ENCODE data around the gene HOXB9. TPM values are rescaled to one million over a fixed set of nuclear protein-coding genes. Genes with fewer than 3 reads are reported as not detected.

The HOXB9 gene
- total RNA-seq, 2 experiments from 2014 or later = 0.37 to 0.65 TPM

DNA sequence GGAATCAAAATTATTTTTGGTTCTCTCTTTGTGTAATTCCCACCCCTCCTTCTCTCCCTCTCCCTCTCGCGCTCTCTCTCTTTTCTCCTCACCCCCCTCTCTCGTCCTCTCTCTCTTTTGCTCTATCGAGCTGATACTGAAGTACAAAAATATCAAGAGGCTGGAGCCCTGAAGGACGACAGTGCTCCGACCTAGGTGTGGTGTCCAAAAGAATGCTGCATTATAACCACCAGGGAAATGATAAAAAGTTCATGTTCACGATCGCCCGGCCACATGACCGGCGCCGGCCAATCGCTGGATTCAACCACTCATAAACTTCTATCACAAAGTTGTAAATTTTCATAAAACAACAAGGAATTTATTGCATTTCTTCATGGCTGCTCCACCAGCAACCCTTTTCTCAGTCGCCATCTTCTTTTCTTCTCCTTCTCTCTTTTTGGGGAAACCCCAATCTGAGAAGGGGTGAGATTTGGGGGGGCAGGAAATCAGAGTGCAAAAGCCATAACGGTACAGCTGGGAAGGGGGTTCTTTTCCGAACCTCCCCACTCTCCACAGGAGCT lies 21.3 kb downstream of the HOXB9 start, which contains the start of gene HOXB6:
HOXB6 (minus strand) TSS at position 217 of the 560 bp plus-strand sequence. CDS start 6,836 bp downstream, outside the sequence.
- Mint-ChIP-seq H3K27ac (no peak within 1 kb of the TSS), H3K27me3 (ENCODE audit: low read depth) (peaks cover 77% of the 10 kb centered on the region), H3K36me3 (ENCODE audit: low read depth) (no peaks in the 10 kb centered on the region), H3K4me1 (ENCODE audit: low read depth) (peaks cover 37% of the 10 kb centered on the region), H3K9me3 (ENCODE audit: insufficient read depth) (no peaks in the 10 kb centered on the region), H3K4me3 (no peak within 1 kb of the TSS)
- no peak for DNase-seq
- CTCF ChIA-PET = interaction anchor here (1.1 to 1.6 kb wide), 2 partner anchors 9 to 226 kb away, joined by 3 to 5 read pairs; no protein-coding TSS in a partner anchor
- ATAC-seq = no peak
- POLR2A ChIA-PET = interaction anchor here (0.7 kb wide), 1 partner anchor 12 kb away, joined by 3 read pairs; no protein-coding TSS in a partner anchor

DNA sequence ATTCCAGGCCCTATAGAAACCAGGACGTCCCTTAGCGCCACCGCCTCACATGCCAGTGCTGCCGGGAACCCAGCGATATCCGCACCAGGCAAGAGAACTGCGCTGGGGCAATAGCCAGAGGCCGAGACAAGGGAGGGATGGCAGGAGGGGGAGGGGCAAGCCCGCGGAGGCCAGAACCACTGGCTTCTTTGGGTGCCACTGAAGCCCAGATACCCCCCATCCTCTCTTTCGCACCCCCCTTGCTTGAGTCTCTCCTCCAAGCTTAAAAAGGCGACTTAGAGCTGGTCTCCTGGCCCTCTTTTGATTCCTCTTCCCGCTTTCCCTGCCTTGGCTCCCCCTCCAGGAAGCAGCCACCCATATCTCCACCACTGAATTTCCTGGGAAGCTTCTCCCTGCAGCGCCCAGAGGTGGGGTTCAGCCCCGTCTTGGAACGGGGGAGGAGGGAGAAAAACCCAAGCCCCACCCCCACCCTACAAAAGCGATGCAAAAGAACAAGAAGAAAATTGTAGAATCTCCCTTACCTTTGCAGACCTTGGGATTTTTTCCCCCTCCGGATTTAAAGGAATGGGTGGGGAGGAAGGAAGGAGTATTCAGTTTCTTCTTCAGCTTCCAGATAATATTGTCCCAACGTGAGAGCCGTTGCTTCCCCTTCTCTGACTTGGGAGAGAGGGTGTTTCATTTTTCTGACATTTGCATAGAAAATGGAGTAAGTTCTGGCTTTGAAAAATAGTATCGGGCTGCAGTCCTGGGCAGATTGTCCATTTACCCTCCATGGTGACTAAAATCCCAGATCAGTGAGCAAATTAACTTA lies 22.0 kb downstream of the HOXB9 start:
- DNase-seq = no peak
- Mint-ChIP-seq H3K4me3 (no peak overlapping the region), H3K36me3 (ENCODE audit: low read depth) (no peaks in the 10 kb centered on the region), H3K27ac (no peak overlapping the region), H3K27me3 (ENCODE audit: low read depth) (peaks cover 80% of the 10 kb centered on the region), H3K4me1 (ENCODE audit: low read depth) (peaks cover 37% of the 10 kb centered on the region), H3K9me3 (ENCODE audit: insufficient read depth) (no peaks in the 10 kb centered on the region)
- ATAC-seq = no peak
- CTCF ChIA-PET = interaction anchor here (1.1 kb wide), 1 partner anchor 226 kb away, joined by 3 read pairs; no protein-coding TSS in a partner anchor
- POLR2A ChIA-PET = interaction anchor here (0.6 to 0.7 kb wide), 2 partner anchors 12 to 577 kb away, joined by 3 read pairs; no protein-coding TSS in a partner anchor

DNA sequence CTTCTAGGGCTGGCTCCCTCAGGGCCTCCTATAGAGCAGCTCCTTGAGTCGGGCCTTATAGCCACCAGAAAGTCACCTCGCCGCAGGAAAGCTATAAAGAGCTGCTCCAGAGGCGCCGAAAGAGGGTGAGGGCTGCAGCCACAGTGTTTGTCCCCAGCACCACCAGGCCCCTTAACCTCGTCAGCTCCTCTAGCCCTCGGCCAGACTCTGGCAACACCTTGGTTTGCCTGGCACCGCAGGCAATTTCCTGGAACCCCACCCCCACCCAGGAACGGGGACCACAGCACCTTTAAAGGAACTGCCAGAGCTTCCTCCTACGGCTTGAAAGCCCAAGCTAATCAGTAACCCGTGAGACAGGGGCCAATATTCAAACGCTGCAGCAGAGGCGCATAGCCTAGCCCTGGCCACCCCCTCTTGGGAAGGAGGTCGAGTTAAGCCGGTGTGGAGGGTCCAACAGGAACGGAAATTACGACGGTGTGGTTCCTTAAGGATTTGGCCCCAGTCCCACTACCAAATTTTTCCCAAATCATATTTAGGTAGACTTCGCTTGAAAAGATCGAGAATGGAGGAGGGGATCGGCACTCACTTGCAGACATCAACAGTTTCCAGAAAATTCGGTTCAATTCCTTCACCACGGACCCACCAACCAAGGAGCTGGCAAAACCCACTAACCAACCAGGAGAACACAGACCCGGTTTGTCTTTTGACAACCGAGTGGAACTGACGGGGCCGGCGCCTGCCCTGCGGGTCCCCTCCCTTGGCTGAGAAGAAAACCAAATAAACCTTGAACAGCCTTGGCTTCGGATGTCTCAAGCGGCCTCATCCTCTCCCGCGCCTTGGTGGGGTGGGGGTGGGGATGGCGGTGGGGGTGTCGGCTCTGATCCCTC lies 24.4 kb downstream of the HOXB9 start:
- peaks cover 84% of the 10 kb centered on the region for H3K27me3 Mint-ChIP-seq (ENCODE audit: low read depth)
- no peaks in the 10 kb centered on the region for H3K9me3 Mint-ChIP-seq (ENCODE audit: insufficient read depth)

DNA sequence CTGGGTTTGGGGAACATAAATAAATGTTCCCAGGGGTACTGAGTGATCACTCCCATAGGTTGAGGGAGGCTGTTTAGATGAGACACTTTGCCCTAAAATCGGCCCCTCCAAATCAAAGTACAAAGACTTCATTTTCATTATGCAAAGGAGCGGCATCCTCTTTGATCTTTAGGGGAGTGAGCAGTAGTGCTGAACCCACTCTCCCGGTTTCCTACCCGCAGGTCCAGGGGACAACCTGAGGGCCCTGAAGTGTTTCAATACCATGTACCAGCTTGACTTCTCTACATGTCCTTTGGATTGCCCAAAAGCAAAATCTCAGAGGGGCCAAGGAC lies 25.0 kb downstream of the HOXB9 start:
- Mint-ChIP-seq H3K4me3 (no peak overlapping the region), H3K36me3 (ENCODE audit: low read depth) (no peaks in the 10 kb centered on the region), H3K4me1 (ENCODE audit: low read depth) (peaks cover 59% of the 10 kb centered on the region), H3K27ac (no peak overlapping the region), H3K27me3 (ENCODE audit: low read depth) (peaks cover 86% of the 10 kb centered on the region), H3K9me3 (ENCODE audit: insufficient read depth) (no peaks in the 10 kb centered on the region)
- POLR2A ChIA-PET = interaction anchor here (0.5 kb wide), 1 partner anchor 374 kb away, joined by 3 read pairs; no protein-coding TSS in a partner anchor
- no peak for ATAC-seq
- CTCF ChIA-PET = interaction anchor here (0.9 to 2.3 kb wide), 12 partner anchors 9 to 584 kb away, joined by 3 to 8 read pairs (median 4); no protein-coding TSS in a partner anchor
- no peak for DNase-seq

More for the DNA sequence above, 24.4 kb downstream of the HOXB9 start:
- no peak for ATAC-seq
- Mint-ChIP-seq H3K4me1 (ENCODE audit: low read depth) (peaks cover 52% of the 10 kb centered on the region), H3K36me3 (ENCODE audit: low read depth) (no peaks in the 10 kb centered on the region), H3K4me3 (peak overlapping the region; percentile 34), H3K27ac (no peak overlapping the region)
- POLR2A ChIA-PET = interaction anchor here (0.5 kb wide), 1 partner anchor 374 kb away, joined by 3 read pairs; no protein-coding TSS in a partner anchor
- DNase-seq = no peak
- CTCF ChIA-PET = interaction anchor here (0.7 to 2.3 kb wide), 13 partner anchors 8 to 584 kb away, joined by 3 to 8 read pairs (median 4); no protein-coding TSS in a partner anchor

DNA sequence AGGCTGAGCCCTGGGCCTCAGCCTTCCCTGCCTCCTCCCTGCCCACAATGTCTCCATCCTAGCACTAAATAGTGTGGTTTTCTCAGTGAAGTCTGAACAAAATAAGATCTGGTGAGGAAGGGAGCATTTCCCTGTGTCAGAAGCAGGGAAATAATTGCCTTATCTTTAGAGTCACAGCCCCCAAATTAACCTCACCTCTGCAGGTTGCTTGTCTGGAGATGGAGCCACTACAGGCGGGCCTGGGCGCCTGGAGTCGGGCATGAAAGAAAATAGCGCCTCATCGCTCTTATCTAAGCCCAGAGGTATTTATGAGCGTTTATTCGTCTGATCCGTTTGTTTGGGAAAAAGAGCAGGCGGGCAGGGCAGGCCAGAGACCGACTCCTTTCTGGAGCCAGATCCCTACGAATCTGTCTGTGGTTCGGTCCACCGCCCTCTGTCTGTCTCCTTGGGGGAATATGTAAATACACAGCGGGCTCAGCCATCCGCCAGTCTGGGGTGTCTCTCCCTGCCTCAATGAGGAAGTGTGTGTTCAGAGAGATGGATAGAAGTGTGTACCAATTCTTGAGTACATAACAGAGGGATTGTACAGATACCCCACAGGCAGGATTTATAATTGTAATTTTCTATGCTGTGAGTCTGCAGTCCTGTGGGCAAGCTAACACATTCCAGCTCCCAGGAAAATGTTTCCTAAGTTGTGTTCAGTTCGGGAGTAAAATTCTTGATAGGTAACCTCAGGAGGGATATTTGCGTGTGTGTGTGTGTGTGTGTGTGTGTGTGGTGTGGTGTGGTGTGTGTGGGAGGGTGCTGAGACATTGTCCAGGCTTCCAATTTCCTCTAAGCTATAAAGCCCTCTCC lies 25.7 kb downstream of the HOXB9 start:
- Mint-ChIP-seq H3K27ac (no peak overlapping the region), H3K4me3 (no peak overlapping the region), H3K4me1 (ENCODE audit: low read depth) (peaks cover 59% of the 10 kb centered on the region), H3K36me3 (ENCODE audit: low read depth) (no peaks in the 10 kb centered on the region), H3K27me3 (ENCODE audit: low read depth) (peaks cover 89% of the 10 kb centered on the region), H3K9me3 (ENCODE audit: insufficient read depth) (no peaks in the 10 kb centered on the region)
- ChIA-PET POLR2A (interaction anchor here (0.5 kb wide), 1 partner anchor 373 kb away, joined by 3 read pairs; no protein-coding TSS in a partner anchor), CTCF (interaction anchor here (0.9 to 2.3 kb wide), 11 partner anchors 8 to 583 kb away, joined by 3 to 8 read pairs (median 4); no protein-coding TSS in a partner anchor)
- ATAC-seq (no peak), DNase-seq (no peak)

DNA sequence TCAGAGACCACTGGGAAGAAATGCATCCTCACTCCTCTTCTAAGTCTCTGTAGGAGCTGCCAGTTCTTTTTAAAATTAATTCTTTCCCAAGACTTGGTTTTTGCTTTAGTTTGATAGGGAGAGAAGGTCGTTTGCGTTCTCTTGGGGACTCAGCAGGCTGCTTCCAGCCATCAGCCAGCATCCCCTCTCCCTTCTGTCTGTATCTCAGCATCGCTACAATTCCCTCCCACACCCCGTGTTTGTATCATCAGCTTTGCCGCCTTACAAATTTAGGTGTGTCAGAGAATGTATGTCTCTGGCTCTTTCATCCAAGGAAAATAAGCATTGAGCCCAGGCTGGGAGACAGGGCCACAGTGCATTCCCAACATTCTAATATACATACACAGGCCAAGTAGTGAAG lies 26.8 kb downstream of the HOXB9 start:
- ATAC-seq (no peak), DNase-seq (no peak)
- Mint-ChIP-seq H3K27me3 (ENCODE audit: low read depth) (peaks cover 86% of the 10 kb centered on the region), H3K36me3 (ENCODE audit: low read depth) (no peaks in the 10 kb centered on the region), H3K4me1 (ENCODE audit: low read depth) (peaks cover 54% of the 10 kb centered on the region), H3K27ac (no peak overlapping the region), H3K9me3 (ENCODE audit: insufficient read depth) (no peaks in the 10 kb centered on the region), H3K4me3 (no peak overlapping the region)
- POLR2A ChIA-PET = no interaction called here
- CTCF ChIA-PET = interaction anchor here (1.5 to 1.9 kb wide), 2 partner anchors 10 to 11 kb away, joined by 4 read pairs; no protein-coding TSS in a partner anchor

DNA sequence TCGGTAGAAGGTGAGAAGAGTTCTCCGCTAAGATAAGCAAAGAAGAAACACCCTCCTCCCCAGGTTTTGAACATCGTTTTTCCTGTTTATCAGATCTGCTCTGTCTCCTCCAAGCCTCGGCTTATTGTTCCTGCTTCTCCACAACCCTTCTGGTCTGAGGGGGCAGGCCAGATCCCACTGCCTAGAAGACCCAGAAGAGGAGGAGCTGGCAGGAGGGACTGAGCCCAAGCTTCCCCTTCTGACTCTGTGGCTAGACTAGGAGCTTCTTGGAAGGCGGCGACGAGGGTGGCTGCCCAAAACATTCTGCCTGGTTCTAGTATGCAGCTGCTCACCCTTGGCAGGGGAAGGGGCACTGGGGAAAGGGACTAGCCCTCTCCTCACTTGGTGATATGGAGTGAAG lies 27.4 kb downstream of the HOXB9 start:
- H3K4me1 Mint-ChIP-seq (ENCODE audit: low read depth) = peaks cover 53% of the 10 kb centered on the region
- CTCF ChIA-PET = interaction anchor here (1.1 to 1.9 kb wide), 4 partner anchors 10 to 291 kb away, joined by 3 to 4 read pairs (median 4); no protein-coding TSS in a partner anchor
- H3K4me3 Mint-ChIP-seq = peak overlapping the region; percentile 71

DNA sequence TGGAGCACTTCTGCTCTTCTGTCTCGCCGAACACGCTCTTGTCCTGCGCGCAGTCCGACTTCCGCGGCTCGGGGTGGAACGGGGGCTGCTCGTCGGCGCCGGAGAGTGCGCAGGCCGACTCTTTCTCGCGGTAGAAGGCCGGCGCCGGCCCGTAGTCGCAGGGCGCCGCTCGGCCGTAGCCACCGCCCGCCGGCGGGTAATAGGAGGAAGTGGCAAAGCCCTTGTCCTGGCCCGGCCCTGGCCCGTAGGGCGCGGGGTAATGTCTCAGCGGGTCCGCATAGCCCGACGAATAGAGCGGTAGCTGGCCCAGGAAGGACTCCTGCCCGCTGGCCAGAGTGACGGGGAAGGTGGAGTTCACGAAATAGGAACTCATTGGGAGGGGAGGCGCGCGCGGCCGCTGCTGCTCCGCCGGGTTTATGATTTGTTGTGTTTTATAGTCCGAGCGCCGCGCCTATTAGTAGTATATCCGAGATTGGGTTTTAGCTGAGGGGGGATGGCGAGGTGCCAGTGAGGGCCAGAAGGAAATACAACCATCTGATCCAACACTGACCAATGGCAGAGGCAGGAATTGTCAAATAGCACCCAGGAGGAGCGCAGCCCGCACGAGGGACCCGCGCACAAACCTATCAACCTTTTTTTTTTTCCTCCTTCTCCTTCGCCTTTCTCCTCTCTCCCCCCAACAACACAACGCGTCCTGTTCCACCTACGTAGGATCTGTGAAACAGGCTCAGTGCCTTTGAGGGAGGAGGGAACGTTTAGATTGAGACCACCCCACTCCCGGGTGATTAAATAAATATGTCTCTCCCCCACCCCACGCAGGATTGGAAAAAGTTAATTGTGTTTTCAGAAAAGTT lies 28.2 kb downstream of the HOXB9 start:
- Mint-ChIP-seq H3K36me3 (ENCODE audit: low read depth) (no peaks in the 10 kb centered on the region), H3K4me3 (peak overlapping the region; percentile 71), H3K4me1 (ENCODE audit: low read depth) (peaks cover 53% of the 10 kb centered on the region), H3K9me3 (ENCODE audit: insufficient read depth) (no peaks in the 10 kb centered on the region), H3K27me3 (ENCODE audit: low read depth) (peaks cover 80% of the 10 kb centered on the region), H3K27ac (no peak overlapping the region)
- DNase-seq (peak; percentile 54), ATAC-seq (peak; percentile 47)
- POLR2A ChIA-PET = no interaction called here
- CTCF ChIA-PET = interaction anchor here (1.1 to 1.9 kb wide), 4 partner anchors 9 to 290 kb away, joined by 3 to 4 read pairs (median 4); no protein-coding TSS in a partner anchor

More for the DNA sequence above, 27.4 kb downstream of the HOXB9 start:
- no peak overlapping the region for H3K27ac Mint-ChIP-seq
- H3K27me3 Mint-ChIP-seq (ENCODE audit: low read depth) = peaks cover 83% of the 10 kb centered on the region
- DNase-seq = no peak
- POLR2A ChIA-PET = no interaction called here
- H3K36me3 Mint-ChIP-seq (ENCODE audit: low read depth) = no peaks in the 10 kb centered on the region
- no peaks in the 10 kb centered on the region for H3K9me3 Mint-ChIP-seq (ENCODE audit: insufficient read depth)
- ATAC-seq = no peak

DNA sequence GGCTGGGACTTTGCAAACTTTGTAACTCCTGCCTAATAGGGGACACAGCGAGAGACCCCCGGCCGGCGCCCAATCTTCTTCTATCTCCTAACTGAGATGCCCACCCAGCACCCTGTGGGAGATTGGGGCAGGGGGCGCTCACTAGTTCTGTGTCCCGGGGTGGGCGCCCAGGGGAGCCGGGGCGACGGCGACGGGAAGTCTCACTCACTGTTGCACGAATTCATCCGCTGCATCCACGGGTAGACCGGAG lies 28.7 kb downstream of the HOXB9 start:
- peaks cover 80% of the 10 kb centered on the region for H3K27me3 Mint-ChIP-seq (ENCODE audit: low read depth)
- no peaks in the 10 kb centered on the region for H3K36me3 Mint-ChIP-seq (ENCODE audit: low read depth)
- ChIA-PET POLR2A (no interaction called here), CTCF (interaction anchor here (1.4 to 1.6 kb wide), 2 partner anchors 289 to 338 kb away, joined by 3 to 5 read pairs; no protein-coding TSS in a partner anchor)
- no peaks in the 10 kb centered on the region for H3K9me3 Mint-ChIP-seq (ENCODE audit: insufficient read depth)
- DNase-seq (no peak), ATAC-seq (no peak)
- H3K4me3 Mint-ChIP-seq = peak overlapping the region; percentile 71
- H3K27ac Mint-ChIP-seq = no peak overlapping the region
- H3K4me1 Mint-ChIP-seq (ENCODE audit: low read depth) = peaks cover 54% of the 10 kb centered on the region
